MM.1S (cell line): ENCODE measurements around the gene IL15RA.

ENCODE experiments used
- EZH2 ChIP-seq: fragments of 300-600 bp; sonication (generic); optimal IDR thresholded peaks from 2 replicates; pipeline ENCODE3; 2017; ENCODE audit warnings: low read depth, mild to moderate bottlenecking, antibody characterized with exemption, low read length, mixed read lengths
- EZH2phosphoT487 ChIP-seq: fragments of 300-600 bp; sonication (generic); IDR thresholded peaks from 2 replicates; pipeline ENCODE4 v1.6.1; 2018; ENCODE audit warnings: antibody characterized with exemption, low read length
- TF ChIP-seq, protein P1 (sequence below): fragments of 300-600 bp; sonication (generic); IDR thresholded peaks from 2 replicates; pipeline ENCODE4 v1.5.1; 2016; ENCODE audit warnings: antibody characterized with exemption, low read length, mixed read lengths

GRCh38 chr10:6012121-6012905, 35.0 kb upstream of the IL15RA start:
- TF ChIP-seq, protein P1, sequence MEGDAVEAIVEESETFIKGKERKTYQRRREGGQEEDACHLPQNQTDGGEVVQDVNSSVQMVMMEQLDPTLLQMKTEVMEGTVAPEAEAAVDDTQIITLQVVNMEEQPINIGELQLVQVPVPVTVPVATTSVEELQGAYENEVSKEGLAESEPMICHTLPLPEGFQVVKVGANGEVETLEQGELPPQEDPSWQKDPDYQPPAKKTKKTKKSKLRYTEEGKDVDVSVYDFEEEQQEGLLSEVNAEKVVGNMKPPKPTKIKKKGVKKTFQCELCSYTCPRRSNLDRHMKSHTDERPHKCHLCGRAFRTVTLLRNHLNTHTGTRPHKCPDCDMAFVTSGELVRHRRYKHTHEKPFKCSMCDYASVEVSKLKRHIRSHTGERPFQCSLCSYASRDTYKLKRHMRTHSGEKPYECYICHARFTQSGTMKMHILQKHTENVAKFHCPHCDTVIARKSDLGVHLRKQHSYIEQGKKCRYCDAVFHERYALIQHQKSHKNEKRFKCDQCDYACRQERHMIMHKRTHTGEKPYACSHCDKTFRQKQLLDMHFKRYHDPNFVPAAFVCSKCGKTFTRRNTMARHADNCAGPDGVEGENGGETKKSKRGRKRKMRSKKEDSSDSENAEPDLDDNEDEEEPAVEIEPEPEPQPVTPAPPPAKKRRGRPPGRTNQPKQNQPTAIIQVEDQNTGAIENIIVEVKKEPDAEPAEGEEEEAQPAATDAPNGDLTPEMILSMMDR, result no peak
- TF ChIP-seq EZH2, result no peak
- no peak for TF ChIP-seq EZH2phosphoT487
